ENCODE measurements around the gene TSBP1.

DNA sequence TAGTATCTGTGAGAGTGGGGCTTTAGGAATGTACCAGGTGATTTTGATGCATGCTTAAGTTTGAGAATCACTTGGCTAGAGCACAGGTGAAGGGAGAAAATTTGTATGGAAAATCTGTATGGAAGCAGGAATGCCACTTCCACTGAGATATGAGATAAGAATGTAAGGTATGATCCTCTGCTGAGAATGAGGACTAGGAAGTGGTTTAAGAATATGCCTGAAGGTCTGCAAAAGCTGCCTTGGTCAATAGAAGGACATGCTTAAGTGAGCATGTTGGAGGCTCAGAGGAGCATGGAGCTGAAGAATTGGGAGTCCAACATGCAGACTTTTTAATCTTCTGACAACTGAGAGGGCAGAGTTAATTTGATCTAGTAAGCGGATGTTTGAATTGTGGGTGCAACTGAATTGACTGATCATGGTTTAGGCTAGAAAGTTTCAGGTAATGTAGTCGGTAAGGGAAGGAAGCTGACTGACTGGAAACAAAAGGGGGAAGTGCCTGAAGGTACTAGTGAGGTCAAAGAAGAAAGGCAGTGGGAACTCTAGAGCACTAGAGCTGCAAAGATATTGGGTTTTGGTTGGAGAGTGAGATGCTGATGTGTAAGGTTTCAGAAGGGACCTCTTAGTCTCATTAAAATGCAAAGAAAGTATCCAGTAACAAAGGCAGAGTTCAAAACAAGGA is 119.2 kb downstream of the TSBP1 start:
- TF ChIP-seq NFRKB (IDR thresholded peaks at IDR 0.05) (no peak), SP1 (IDR thresholded peaks at IDR 0.05) (no peak), ZNF384 (IDR thresholded peaks at IDR 0.05) (no peak), FOXK2 (IDR thresholded peaks at IDR 0.05) (no peak), BHLHE40 (IDR thresholded peaks at IDR 0.05; ENCODE audit: borderline replicate concordance) (no peak)

All from HEK293T (cell line).